B cell (primary cell): Measurements from ENCODE around the gene CACNA1A.

Experiments used
- CTCF ChIP-seq: fragments of 200-600 bp; IDR thresholded peaks from one replicate; pipeline ENCODE4 v1.8.0; 2022; ENCODE audit warnings: antibody characterized with exemption, mild to moderate bottlenecking
- EZH2 ChIP-seq: IDR thresholded peaks from 2 replicates; pipeline ENCODE4 v1.6.1; 2012; ENCODE audit warnings: borderline replicate concordance, low read depth, mild to moderate bottlenecking, moderate library complexity, low read length; ENCODE audit not compliant: insufficient read depth, poor library complexity, severe bottlenecking

- no peak for TF ChIP-seq CTCF
- no peak for TF ChIP-seq EZH2
Measured at GRCh38 chr19:13210339-13210775, 295.9 kb downstream of the CACNA1A start.
